SK-N-SH treated with all-trans-retinoic acid at 6 μM for 48 hours (cell line): Measurements from ENCODE around the gene TEKT5.

Experiments
- BACH2 ChIP-seq: fragments of 250-450 bp; sonication (Bioruptor Pico); IDR thresholded peaks from 2 replicates; pipeline ENCODE4 v1.9.0; 2021; ENCODE audit warnings: mild to moderate bottlenecking, borderline replicate concordance
- CSDC2 ChIP-seq: fragments of 250-450 bp; sonication (Bioruptor Pico); IDR thresholded peaks from 2 replicates; pipeline ENCODE4 v1.5.0; 2020; ENCODE audit warnings: mild to moderate bottlenecking, moderate library complexity
- ESRRG ChIP-seq: fragments of 250-450 bp; sonication (Bioruptor Pico); IDR thresholded peaks from 2 replicates; pipeline ENCODE4 v1.6.1; 2021; ENCODE audit warnings: mild to moderate bottlenecking
- GLIS3 ChIP-seq: fragments of 250-450 bp; sonication (Bioruptor Pico); IDR thresholded peaks from 2 replicates; pipeline ENCODE4 v1.5.0; 2020; ENCODE audit warnings: mild to moderate bottlenecking, moderate library complexity
- PATZ1 ChIP-seq: fragments of 250-450 bp; sonication (Bioruptor Pico); IDR thresholded peaks from 2 replicates; pipeline ENCODE4 v1.8.0; 2020; ENCODE audit warnings: mild to moderate bottlenecking, moderate library complexity, borderline replicate concordance
- RARB ChIP-seq: fragments of 250-450 bp; sonication (Bioruptor Pico); IDR thresholded peaks from 2 replicates; pipeline ENCODE4 v1.8.0; 2021; ENCODE audit warnings: mild to moderate bottlenecking, moderate library complexity
- TOX ChIP-seq: fragments of 250-450 bp; sonication (Bioruptor Pico); IDR thresholded peaks from 2 replicates; pipeline ENCODE4 v1.8.0; 2021; ENCODE audit warnings: mild to moderate bottlenecking, moderate library complexity, borderline replicate concordance
- ZFP30 ChIP-seq: fragments of 450-650 bp; formaldehyde crosslinking; IDR thresholded peaks from 2 replicates; pipeline ENCODE4 v1.5.0; 2022; ENCODE audit warnings: mild to moderate bottlenecking, moderate library complexity
- ZNF70 ChIP-seq: fragments of 450-650 bp; formaldehyde crosslinking; IDR thresholded peaks from 2 replicates; pipeline ENCODE4 v1.5.0; 2020; ENCODE audit warnings: mild to moderate bottlenecking, moderate library complexity
- ZNF8 ChIP-seq: fragments of 450-650 bp; formaldehyde crosslinking; IDR thresholded peaks from 2 replicates; pipeline ENCODE4 v1.5.0; 2020; ENCODE audit warnings: mild to moderate bottlenecking, moderate library complexity

GRCh38 chr16:10694830-10695229, at the start of gene TEKT5:
- TF ChIP-seq TOX (CRISPR knock-in tag): no peak
- no peak for TF ChIP-seq ZNF70
- TF ChIP-seq ZNF8 (CRISPR knock-in tag): no peak
- no peak for TF ChIP-seq CSDC2 (CRISPR knock-in tag)
- TF ChIP-seq PATZ1 (CRISPR knock-in tag): no peak
- no peak for TF ChIP-seq ZFP30
- TF ChIP-seq BACH2: no peak
- TF ChIP-seq GLIS3 (CRISPR knock-in tag): no peak
- no peak for TF ChIP-seq RARB (CRISPR knock-in tag)
- no peak for TF ChIP-seq ESRRG (CRISPR knock-in tag)
